H1 (cell line): Measurements from ENCODE around the gene CYP2C8. TPM values are rescaled to one million over a fixed set of nuclear protein-coding genes. Genes with fewer than 3 reads are reported as not detected.

ENCODE experiments used
- CTCF ChIA-PET: fragments of 300-600 bp; sonication (Branson Sonifier 250); formaldehyde crosslinking; loops from one replicate; lab custom pipeline; 2021; ENCODE audit not compliant: partially characterized antibody; lab: Charles Lee
- POLR2A ChIA-PET: fragments of 300-600 bp; sonication (Branson Sonifier 250); formaldehyde crosslinking; loops from one replicate; lab custom pipeline; 2021; ENCODE audit warnings: inconsistent platforms; ENCODE audit not compliant: partially characterized antibody; lab: Charles Lee
- DNase-seq, 2 experiments: peaks; one replicate each; pipeline versions ENCODE4 v3.0.0 to v3.0.0-alpha.2; 2010 to 2022; ENCODE audit warnings: low spot score in 2 of 2, low read depth in 1 of 2, mixed read lengths in 1 of 2
- FAIRE-seq: peaks from 2 replicates; lab custom pipeline; 2011; peaks lifted over from hg19 to GRCh38; lab: Jason Lieb, UNC
- H2AFZ ChIP-seq: 2 replicates; pipeline ENCODE4 v1.8.1; 2012; ENCODE audit warnings: low read length, inconsistent platforms
- H2AK5ac ChIP-seq: 2 replicates; pipeline ENCODE4 v1.6.1; 2013; ENCODE audit warnings: low read depth, low read length
- H2BK120ac ChIP-seq: replicated peaks from 2 replicates; pipeline ENCODE3; 2013; ENCODE audit warnings: low read depth, low read length, inconsistent platforms
- H2BK12ac ChIP-seq: 2 replicates; pipeline ENCODE4 v1.6.1; 2013; ENCODE audit warnings: low read depth, low read length
- H2BK15ac ChIP-seq: 2 replicates; pipeline ENCODE4 v1.6.1; 2013; ENCODE audit warnings: low read length
- H2BK20ac ChIP-seq: 2 replicates; pipeline ENCODE4 v1.6.1; 2013; ENCODE audit warnings: low read length
- H2BK5ac ChIP-seq: 2 replicates; pipeline ENCODE4 v1.6.1; 2013; ENCODE audit warnings: low read depth, low read length
- H3K14ac ChIP-seq: 2 replicates; pipeline ENCODE4 v1.6.1; 2013; ENCODE audit warnings: inconsistent platforms; ENCODE audit not compliant: insufficient read length
- H3K18ac ChIP-seq: 2 replicates; pipeline ENCODE4 v1.6.1; 2013; ENCODE audit warnings: low read length; ENCODE audit errors: extremely low read depth
- H3K23ac ChIP-seq: 2 replicates; pipeline ENCODE4 v1.6.1; 2013; ENCODE audit warnings: inconsistent platforms; ENCODE audit not compliant: insufficient read length
- H3K23me2 ChIP-seq: 2 replicates; pipeline ENCODE4 v1.6.1; 2013; ENCODE audit warnings: low read depth, low read length
- H3K27ac ChIP-seq: 2 replicates; pipeline ENCODE4 v1.6.1; 2011; ENCODE audit warnings: low read depth, low read length, inconsistent platforms
- H3K27me3 ChIP-seq, 4 experiments: replicated peaks in 1 of 4; 1 replicate in 1 of 4; 2 replicates in 3 of 4; pipeline versions ENCODE4 v1.6.1 to v1.8.1; 2011 to 2013; ENCODE audit warnings: low read length in 3 of 4, mild to moderate bottlenecking in 3 of 4, inconsistent platforms in 2 of 4, mixed read lengths in 2 of 4, moderate library complexity in 1 of 4; ENCODE audit not compliant: control insufficient read depth in 3 of 4, insufficient read depth in 3 of 4; ENCODE audit errors: extremely low read depth in 1 of 4
- H3K36me3 ChIP-seq, 4 experiments: 2 replicates each; pipeline versions ENCODE4 v1.6.1 to v1.8.1; 2011 to 2013; ENCODE audit warnings: mild to moderate bottlenecking in 4 of 4, low read length in 3 of 4, moderate library complexity in 2 of 4, control low read depth in 1 of 4, inconsistent platforms in 1 of 4; ENCODE audit not compliant: insufficient read depth in 4 of 4, control insufficient read depth in 2 of 4
- H3K4ac ChIP-seq: replicated peaks from 2 replicates; pipeline ENCODE3; 2013; ENCODE audit warnings: low read length, low read depth, mixed read lengths, inconsistent platforms; ENCODE audit not compliant: insufficient read length
- H3K4me1 ChIP-seq, 4 experiments: replicated peaks in 1 of 4; 1 replicate in 1 of 4; 2 replicates in 3 of 4; pipeline versions ENCODE4 v1.6.1 to v1.8.1; 2011 to 2013; ENCODE audit warnings: low read length in 3 of 4, inconsistent platforms in 2 of 4, mixed read lengths in 1 of 4; ENCODE audit not compliant: insufficient read depth in 4 of 4, control insufficient read depth in 3 of 4
- H3K4me2 ChIP-seq, 2 experiments: 2 replicates each; pipeline versions ENCODE4 v1.6.1 to v1.8.1; 2011 to 2013; ENCODE audit warnings: low read depth in 2 of 2, low read length in 2 of 2, control low read depth in 1 of 2, inconsistent platforms in 1 of 2, mild to moderate bottlenecking in 1 of 2; ENCODE audit not compliant: insufficient read depth in 1 of 2
- H3K4me3 ChIP-seq, 4 experiments: fragments of 200-600, 300-600 bp in 1 of 4; sonication (generic), shearing (Covaris generic), sonication (Bioruptor Twin) in 1 of 4; 2 replicates each; pipeline versions ENCODE4 v1.5.1 to v1.8.1; 2011 to 2016; ENCODE audit warnings: low read length in 4 of 4, low read depth in 3 of 4, control low read depth in 2 of 4, inconsistent platforms in 2 of 4, mild to moderate bottlenecking in 2 of 4, mixed read lengths in 1 of 4, moderate library complexity in 1 of 4; ENCODE audit not compliant: insufficient read depth in 2 of 4; ENCODE audit errors: extremely low read depth in 1 of 4
- H3K56ac ChIP-seq: replicated peaks from 2 replicates; pipeline ENCODE3; 2013; ENCODE audit warnings: low read depth, mild to moderate bottlenecking, mixed read lengths, low read length, inconsistent platforms; ENCODE audit not compliant: insufficient read length
- H3K79me1 ChIP-seq: 2 replicates; pipeline ENCODE4 v1.6.1; 2013; ENCODE audit warnings: low read depth, low read length, control low read depth
- H3K79me2 ChIP-seq, 2 experiments: 2 replicates each; pipeline versions ENCODE4 v1.6.1 to v1.8.1; 2012 to 2013; ENCODE audit warnings: low read length in 2 of 2, mild to moderate bottlenecking in 2 of 2, inconsistent platforms in 1 of 2; ENCODE audit not compliant: insufficient read depth in 2 of 2, control insufficient read depth in 1 of 2
- H3K9ac ChIP-seq, 4 experiments: replicated peaks in 1 of 4; 1 replicate in 1 of 4; 2 replicates in 3 of 4; pipeline versions ENCODE4 v1.6.1 to v1.8.1; 2011 to 2013; ENCODE audit warnings: low read depth in 3 of 4, low read length in 3 of 4, control low read depth in 2 of 4, mild to moderate bottlenecking in 2 of 4, moderate library complexity in 2 of 4, inconsistent platforms in 1 of 4; ENCODE audit errors: extremely low read depth in 1 of 4
- H3K9me3 ChIP-seq, 2 experiments: 2 replicates each; pipeline versions ENCODE4 v1.6.1 to v1.8.1; 2012 to 2013; ENCODE audit warnings: mild to moderate bottlenecking in 2 of 2, moderate library complexity in 2 of 2, control low read depth in 1 of 2, inconsistent platforms in 1 of 2, low read depth in 1 of 2, low read length in 1 of 2, mixed read lengths in 1 of 2; ENCODE audit not compliant: insufficient read depth in 2 of 2
- H4K20me1 ChIP-seq, 2 experiments: replicated peaks in 1 of 2; 2 replicates each; pipeline versions ENCODE3 to v1.8.1; 2011 to 2013; ENCODE audit warnings: inconsistent platforms in 2 of 2, low read length in 2 of 2, mild to moderate bottlenecking in 1 of 2; ENCODE audit not compliant: insufficient read depth in 2 of 2, control insufficient read depth in 1 of 2
- H4K5ac ChIP-seq: 2 replicates; pipeline ENCODE4 v1.6.1; 2013; ENCODE audit warnings: low read length, low read depth, mixed read lengths, inconsistent platforms; ENCODE audit not compliant: insufficient read length
- H4K8ac ChIP-seq: 2 replicates; pipeline ENCODE4 v1.8.0; 2013; ENCODE audit warnings: mild to moderate bottlenecking, moderate library complexity, low read length, inconsistent platforms; ENCODE audit not compliant: insufficient read depth; ENCODE audit errors: extremely low read depth
- H4K91ac ChIP-seq: replicated peaks from 2 replicates; pipeline ENCODE3; 2013; ENCODE audit warnings: low read length, mixed read lengths, inconsistent platforms; ENCODE audit not compliant: insufficient read length
- ASH2L ChIP-seq: fragments of 200-600, 300-600 bp; sonication (generic); IDR thresholded peaks from one replicate; pipeline ENCODE4 v1.7.1; 2017; ENCODE audit warnings: low read length
- ATF2 ChIP-seq: IDR thresholded peaks from 2 replicates; pipeline ENCODE4 v1.6.1; 2012; ENCODE audit warnings: low read length, inconsistent platforms
- BACH1 ChIP-seq: IDR thresholded peaks from 2 replicates; pipeline ENCODE4 v1.6.1; 2012; ENCODE audit warnings: low read length, improper control_type of control experiment
- GTF2F1 ChIP-seq: IDR thresholded peaks from 2 replicates; pipeline ENCODE4 v1.6.1; 2012; ENCODE audit warnings: low read depth, low read length, improper control_type of control experiment, borderline replicate concordance
- HDAC6 ChIP-seq: IDR thresholded peaks from one replicate; pipeline ENCODE4 v1.7.1; 2012; ENCODE audit warnings: low read depth, mild to moderate bottlenecking, inconsistent platforms, low read length, moderate library complexity
- MAFK ChIP-seq: IDR thresholded peaks from 2 replicates; pipeline ENCODE4 v1.6.1; 2012; ENCODE audit warnings: low read depth, mild to moderate bottlenecking, improper control_type of control experiment, low read length
- POLR2A ChIP-seq, 2 experiments: IDR thresholded peaks; 1 replicate in 1 of 2; 2 replicates in 1 of 2; pipeline ENCODE4 v1.6.1; 2011; ENCODE audit warnings: low read depth in 2 of 2, low read length in 2 of 2, mild to moderate bottlenecking in 2 of 2; ENCODE audit errors: control extremely low read depth in 1 of 2
- RAD21 ChIP-seq, 2 experiments: IDR thresholded peaks in 1 of 2; conservative IDR thresholded peaks in 1 of 2; 2 replicates each; pipeline ENCODE4 v1.6.1; 2011; ENCODE audit warnings: low read depth in 2 of 2, low read length in 2 of 2, improper control_type of control experiment in 1 of 2, inconsistent platforms in 1 of 2, mild to moderate bottlenecking in 1 of 2, moderate library complexity in 1 of 2
- RBBP5 ChIP-seq: IDR thresholded peaks from 2 replicates; pipeline ENCODE4 v1.7.1; 2012; ENCODE audit warnings: low read depth, mild to moderate bottlenecking, inconsistent platforms, low read length, moderate library complexity, borderline replicate concordance
- SUZ12 ChIP-seq: fragments of 200-600 bp; sonication (generic); IDR thresholded peaks from 2 replicates; pipeline ENCODE4 v1.6.1; 2012; ENCODE audit warnings: mild to moderate bottlenecking, inconsistent platforms, low read length, moderate library complexity, mixed read lengths
- TAF7 ChIP-seq: optimal IDR thresholded peaks from 2 replicates; pipeline ENCODE3; 2011; ENCODE audit warnings: low read depth, mild to moderate bottlenecking, inconsistent platforms, low read length, moderate library complexity, borderline replicate concordance
- ZNF274 ChIP-seq: IDR thresholded peaks from 2 replicates; pipeline ENCODE4 v1.7.0; 2012; ENCODE audit warnings: low read length, borderline replicate concordance; ENCODE audit errors: extremely low read depth
- long read RNA-seq, 2 experiments: library from RNA in 1 of 2; library from capped mRNA in 1 of 2; stranded (forward); transcript quantifications; one replicate each; pipeline ENCODE4 v2.0.0, GENCODE V29; 2021; ENCODE audit warnings: inconsistent platforms in 1 of 2
- polyA minus RNA-seq, 3 experiments: library from RNA; depleted of rRNA, polyadenylated mRNA; stranded (reverse); fragments of >200 nt; gene quantifications; 1 replicate in 2 of 3; 2 replicates in 1 of 3; pipeline ENCODE4 v1.2.3, GENCODE V29; 2011
- polyA plus RNA-seq, 7 experiments: library from polyadenylated mRNA; depleted of rRNA in 3 of 7; stranded (reverse) in 5 of 7; unstranded in 2 of 7; fragments of >200 nt in 5 of 7; fragments of 200-250 nt in 2 of 7; gene quantifications; 1 replicate in 5 of 7; 2 replicates in 1 of 7; 4 replicates in 1 of 7; pipeline versions ENCODE4 v1.2.1 to v1.2.3, GENCODE V29; 2011 to 2013; ENCODE audit warnings: missing spikeins in 2 of 7, mixed read lengths in 2 of 7
- total RNA-seq: library from RNA; stranded (reverse); fragmentation: NEBNext Ultra II Directional; extraction: Animal tissue kit (Norgen Biotek cat#: 25700); gene quantifications from 2 replicates; pipeline ENCODE4 v1.2.1, GENCODE V29; 2021

Gene CYP2C8
- total RNA-seq, result 0.32 TPM in 1 of 2 replicates, not detected in the other
- polyA plus RNA-seq (2011; rRNA removed), result 0.30 and 0.89 TPM in 2 replicates
- 0.34 TPM for polyA plus RNA-seq (2011; cell fraction: cytosol; rRNA removed)
- polyA plus RNA-seq (2011; cell fraction: nucleus; rRNA removed), result 2.5 TPM
- 0.42 to 0.87 TPM (median 0.51 TPM) in 4 replicates for polyA plus RNA-seq (2012, experiment 1 of 2)
- 0.22 TPM for polyA plus RNA-seq (2012, experiment 2 of 2)
- 0.34 TPM for polyA plus RNA-seq (2013, experiment 1 of 2)
- polyA plus RNA-seq (2013, experiment 2 of 2), result 0.59 TPM
- 0.78 and 1.2 TPM in 2 replicates for polyA minus RNA-seq (2011; rRNA and poly(A)+ RNA removed)
- polyA minus RNA-seq (2011; cell fraction: cytosol; rRNA and poly(A)+ RNA removed), result not detected
- 1.1 TPM for polyA minus RNA-seq (2011; cell fraction: nucleus; rRNA and poly(A)+ RNA removed)
- long read RNA-seq, experiment 1, partial matches to known transcripts, result 0 of 1 reads
- long read RNA-seq, experiment 1, other reads (novel, unspliced or antisense), result 1 of 1 reads
- long read RNA-seq, experiment 2, result 0 reads

- no peak within 1 kb of the TSS for H3K56ac ChIP-seq
- no peaks in the 10 kb centered on the region for H3K27me3 ChIP-seq
- H2BK12ac ChIP-seq, result no peak within 1 kb of the TSS
- no peak within 1 kb of the TSS for H3K27ac ChIP-seq
- H3K9me3 ChIP-seq, result peaks cover 3 to 4% of the 10 kb centered on the region in 2 experiments; a peak in 3 of 4 replicates
- no peak within 1 kb of the TSS for H4K5ac ChIP-seq
- H2BK120ac ChIP-seq, result no peak within 1 kb of the TSS
- no peak within 1 kb of the TSS for H2BK15ac ChIP-seq
- H3K4me1 ChIP-seq, result no peaks in the 10 kb centered on the region
- CTCF ChIA-PET, result no interaction called here
- no peak within 1 kb of the TSS for H4K8ac ChIP-seq
- H4K91ac ChIP-seq, result no peak within 1 kb of the TSS
- FAIRE-seq (no peak), DNase-seq (no peak)
- H3K79me1 ChIP-seq, result no peaks in the 10 kb centered on the region
- H3K4ac ChIP-seq, result no peak within 1 kb of the TSS
- no peaks in the 10 kb centered on the region for H3K79me2 ChIP-seq
- no peak within 1 kb of the TSS for H2BK20ac ChIP-seq
- POLR2A ChIA-PET, result no interaction called here
- no peak within 1 kb of the TSS for H3K9ac ChIP-seq
- H4K20me1 ChIP-seq, result no peaks in the 10 kb centered on the region
- no peak within 1 kb of the TSS for H3K4me3 ChIP-seq
- H2AK5ac ChIP-seq, result no peak within 1 kb of the TSS
- no peaks in the 10 kb centered on the region for H3K36me3 ChIP-seq
- H3K23ac ChIP-seq, result no peak within 1 kb of the TSS
- no peak within 1 kb of the TSS for H3K14ac ChIP-seq
- H2BK5ac ChIP-seq, result no peak within 1 kb of the TSS
- H2AFZ ChIP-seq, result no peak within 1 kb of the TSS
- H3K18ac ChIP-seq, result no peak within 1 kb of the TSS
- no peak within 1 kb of the TSS for H3K4me2 ChIP-seq
- H3K23me2 ChIP-seq, result no peaks in the 10 kb centered on the region
- TF ChIP-seq HDAC6 (no peak), ATF2 (no peak), TAF7 (no peak), RBBP5 (no peak), POLR2A (IDR thresholded peaks at IDR 0.05; ENCODE audit: control extremely low read depth in 1 of 2, low read depth in 2 of 2, low read length in 2 of 2) (no peak), GTF2F1 (no peak), MAFK (no peak), BACH1 (no peak), ASH2L (no peak), RAD21 (IDR thresholded peaks at IDR 0.05 in 1 of 2, conservative IDR thresholded peaks at IDR 0.05 in 1 of 2; ENCODE audit: low read depth in 2 of 2, low read length in 2 of 2) (no peak), SUZ12 (no peak), ZNF274 (no peak)
Measured at GRCh38 chr10:95069286-95069685, at the start of gene CYP2C8. TSS of gene CYP2C8 (minus strand) at chr10:95069497. CDS start at chr10:95069402, 95 bp downstream.
